H9 (cell line): Measurements from ENCODE around the gene CYB5A. TPM values are rescaled to one million over a fixed set of nuclear protein-coding genes. Genes with fewer than 3 reads are reported as not detected.
A peak's percentile ranks its signal among the peaks of the same experiment; 100 is the strongest.

Experiments
- DNase-seq: peaks from one replicate; pipeline ENCODE4 v3.0.0-alpha.2; 2017
- H2AFZ ChIP-seq: one replicate; pipeline ENCODE4 v1.6.1; 2013; ENCODE audit warnings: mild to moderate bottlenecking, low read length, control low read depth, moderate library complexity
- H2AK5ac ChIP-seq: 2 replicates; pipeline ENCODE4 v1.6.1; 2013; ENCODE audit warnings: low read length, control low read depth, mixed read lengths; ENCODE audit not compliant: insufficient read length
- H2BK120ac ChIP-seq: one replicate; pipeline ENCODE4 v1.6.1; 2013; ENCODE audit warnings: low read depth, mild to moderate bottlenecking, low read length, control low read depth, inconsistent platforms; ENCODE audit not compliant: poor library complexity, severe bottlenecking
- H2BK12ac ChIP-seq: 2 replicates; pipeline ENCODE4 v1.6.1; 2013; ENCODE audit warnings: low read length, control low read depth, mixed read lengths, low read depth; ENCODE audit not compliant: insufficient read length
- H2BK15ac ChIP-seq: 2 replicates; pipeline ENCODE4 v1.6.1; 2013; ENCODE audit warnings: low read depth, low read length, control low read depth
- H2BK20ac ChIP-seq: one replicate; pipeline ENCODE4 v1.6.1; 2013; ENCODE audit warnings: low read depth, mild to moderate bottlenecking, low read length, control low read depth, inconsistent platforms; ENCODE audit not compliant: poor library complexity, severe bottlenecking
- H2BK5ac ChIP-seq: 2 replicates; pipeline ENCODE4 v1.6.1; 2013; ENCODE audit warnings: low read length, control low read depth, mixed read lengths; ENCODE audit not compliant: insufficient read length
- H3K14ac ChIP-seq: 2 replicates; pipeline ENCODE4 v1.6.1; 2013; ENCODE audit warnings: low read length, control low read depth; ENCODE audit not compliant: insufficient read depth
- H3K18ac ChIP-seq: 2 replicates; pipeline ENCODE4 v1.6.1; 2013; ENCODE audit warnings: low read depth, mild to moderate bottlenecking, mixed read lengths, low read length, control low read depth; ENCODE audit not compliant: insufficient read length
- H3K23ac ChIP-seq: 2 replicates; pipeline ENCODE4 v1.6.1; 2013; ENCODE audit warnings: low read length, control low read depth, mixed read lengths, low read depth; ENCODE audit not compliant: insufficient read length
- H3K23me2 ChIP-seq: 2 replicates; pipeline ENCODE4 v1.6.1; 2013; ENCODE audit warnings: low read depth, mild to moderate bottlenecking, mixed read lengths, low read length, control low read depth; ENCODE audit not compliant: insufficient read length, poor library complexity, severe bottlenecking
- H3K27ac ChIP-seq: 2 replicates; pipeline ENCODE4 v1.5.1; 2013; ENCODE audit warnings: low read length, control low read depth, mixed read lengths, low read depth; ENCODE audit not compliant: insufficient read length
- H3K27me3 ChIP-seq: 2 replicates; pipeline ENCODE4 v1.6.1; 2013; ENCODE audit warnings: low read length, control low read depth, inconsistent platforms; ENCODE audit not compliant: insufficient read depth
- H3K4ac ChIP-seq: 2 replicates; pipeline ENCODE4 v1.6.1; 2013; ENCODE audit warnings: low read depth, mild to moderate bottlenecking, control low read depth, inconsistent platforms, low read length, moderate library complexity
- H3K4me1 ChIP-seq: 2 replicates; pipeline ENCODE4 v1.6.1; 2013; ENCODE audit warnings: low read length, control low read depth, inconsistent platforms; ENCODE audit not compliant: insufficient read depth
- H3K4me2 ChIP-seq: 2 replicates; pipeline ENCODE4 v1.6.1; 2013; ENCODE audit warnings: low read length, control low read depth, mixed read lengths; ENCODE audit not compliant: insufficient read length, insufficient read depth
- H3K56ac ChIP-seq: 2 replicates; pipeline ENCODE4 v1.6.1; 2013; ENCODE audit warnings: low read depth, mild to moderate bottlenecking, mixed read lengths, low read length, control low read depth; ENCODE audit not compliant: insufficient read length
- H3K79me1 ChIP-seq: 2 replicates; pipeline ENCODE4 v1.6.1; 2013; ENCODE audit warnings: low read depth, mild to moderate bottlenecking, moderate library complexity, low read length, control low read depth, inconsistent platforms; ENCODE audit not compliant: insufficient read depth, poor library complexity, severe bottlenecking
- H3K79me2 ChIP-seq: 2 replicates; pipeline ENCODE4 v1.6.1; 2013; ENCODE audit warnings: low read length, control low read depth, inconsistent platforms; ENCODE audit not compliant: insufficient read depth
- H3K9ac ChIP-seq: 2 replicates; pipeline ENCODE4 v1.6.1; 2013; ENCODE audit warnings: low read length, control low read depth, mixed read lengths; ENCODE audit not compliant: insufficient read length; ENCODE audit errors: extremely low read depth
- H3K9me3 ChIP-seq: one replicate; pipeline ENCODE4 v1.6.1; 2013; ENCODE audit warnings: low read depth, low read length, inconsistent platforms; ENCODE audit not compliant: control insufficient read depth
- H3T11ph ChIP-seq: one replicate; pipeline ENCODE4 v1.6.1; 2013; ENCODE audit warnings: mild to moderate bottlenecking, low read length, control low read depth, inconsistent platforms
- H4K20me1 ChIP-seq: one replicate; pipeline ENCODE4 v1.6.1; 2013; ENCODE audit not compliant: control insufficient read depth, insufficient read length, insufficient read depth
- H4K5ac ChIP-seq: 2 replicates; pipeline ENCODE4 v1.6.1; 2013; ENCODE audit warnings: low read depth, mild to moderate bottlenecking, mixed read lengths, low read length, control low read depth; ENCODE audit not compliant: insufficient read length
- H4K8ac ChIP-seq: replicated peaks from 2 replicates; pipeline ENCODE4 v1.6.1; 2013; ENCODE audit warnings: low read length, control low read depth, mixed read lengths, low read depth; ENCODE audit not compliant: insufficient read length
- H4K91ac ChIP-seq: 2 replicates; pipeline ENCODE4 v1.6.1; 2013; ENCODE audit warnings: low read depth, mild to moderate bottlenecking, moderate library complexity, mixed read lengths, low read length, control low read depth; ENCODE audit not compliant: insufficient read length
- H3K27ac Mint-ChIP-seq, 3 experiments: 2 replicates in 2 of 3; 3 replicates in 1 of 3; pipeline ENCODE4 v1.8.0; 2020 to 2021; ENCODE audit warnings: mixed read lengths in 3 of 3, mild to moderate bottlenecking in 1 of 3, moderate library complexity in 1 of 3
- H3K27me3 Mint-ChIP-seq: 2 replicates; pipeline ENCODE4 v1.8.0; 2021; ENCODE audit warnings: low read depth, mild to moderate bottlenecking, moderate library complexity, mixed read lengths
- H3K36me3 Mint-ChIP-seq, 3 experiments: 2 replicates in 2 of 3; 3 replicates in 1 of 3; pipeline ENCODE4 v1.8.0; 2020 to 2021; ENCODE audit warnings: low read depth in 3 of 3, mixed read lengths in 3 of 3; ENCODE audit not compliant: insufficient read depth in 1 of 3
- H3K4me1 Mint-ChIP-seq, 2 experiments: 2 replicates each; pipeline ENCODE4 v1.8.0; 2020; ENCODE audit warnings: mixed read lengths in 2 of 2
- H3K4me3 Mint-ChIP-seq, 2 experiments: 2 replicates in 1 of 2; 3 replicates in 1 of 2; pipeline ENCODE4 v1.8.0; 2020 to 2021; ENCODE audit warnings: mild to moderate bottlenecking in 2 of 2, mixed read lengths in 2 of 2, moderate library complexity in 1 of 2
- H3K9me3 Mint-ChIP-seq, 2 experiments: 2 replicates in 1 of 2; 3 replicates in 1 of 2; pipeline ENCODE4 v1.8.0; 2020; ENCODE audit warnings: mild to moderate bottlenecking in 2 of 2, mixed read lengths in 2 of 2, moderate library complexity in 1 of 2
- CTCF ChIP-seq: fragments of 200-600 bp; sonication (generic); conservative IDR thresholded peaks from 3 replicates; pipeline ENCODE4 v1.8.0; 2021; ENCODE audit warnings: antibody characterized with exemption, mild to moderate bottlenecking
- WGBS: extraction: QIAGEN DNeasy Blood & Tissue Kit; methylation state at CpG from one replicate; pipeline ENCODE4 v1.1.7; 2013; ENCODE audit warnings: missing lambda C conversion rate, low lambda C conversion rate, mixed read lengths; ENCODE audit not compliant: insufficient read length; ENCODE audit errors: extremely low coverage; 5-methylcytosine and 5-hydroxymethylcytosine counted together
- total RNA-seq: library from RNA; stranded (reverse); gene quantifications from 2 replicates; pipeline ENCODE4 v1.2.1, GENCODE V29; 2021

CYB5A gene
- total RNA-seq, 1 experiment from 2014 or later, result 93.2 TPM

DNA sequence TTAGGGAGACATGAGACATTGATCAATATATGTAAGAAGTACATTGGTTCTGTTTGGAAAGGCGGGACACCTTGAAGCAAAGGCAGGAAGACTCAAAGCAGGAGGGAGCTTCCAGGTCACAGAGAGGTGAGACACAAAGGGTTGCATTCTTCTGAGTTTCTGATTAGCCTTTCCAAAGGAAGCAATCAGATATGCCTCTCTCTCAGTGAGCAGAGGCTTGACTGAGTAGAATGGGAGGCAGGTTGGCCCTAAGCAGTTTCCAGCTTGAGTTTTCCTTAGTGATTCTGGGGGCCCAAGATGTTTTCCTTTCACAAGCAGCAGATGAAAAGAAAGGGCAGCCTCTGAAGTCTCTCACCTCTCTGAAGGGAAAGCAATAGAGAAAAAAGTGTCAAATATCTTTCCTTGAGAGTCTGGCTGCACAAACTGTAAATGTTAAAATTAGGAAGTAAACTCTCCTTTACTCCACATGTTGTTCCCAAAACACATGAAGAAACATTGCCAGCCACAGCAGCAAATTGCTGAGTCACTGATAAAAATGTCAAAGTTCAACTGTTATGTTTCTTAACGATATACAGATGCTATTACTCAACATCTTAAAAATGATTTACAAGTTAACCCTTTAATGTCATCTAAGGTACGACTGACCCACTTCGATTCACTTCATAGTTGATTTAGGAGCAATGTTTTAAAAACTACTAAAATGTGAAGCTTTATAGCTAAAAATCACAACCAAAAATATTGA, 40.3 kb downstream of the CYB5A start:
- H3K27ac ChIP-seq, result no peak overlapping the region
- peaks cover 9 to 40% (median 27%) of the 10 kb centered on the region in 3 experiments for H3K36me3 Mint-ChIP-seq
- DNase-seq, result no peak
- no peak overlapping the region for H2BK12ac ChIP-seq
- H4K20me1 ChIP-seq, result no peaks in the 10 kb centered on the region
- no peak overlapping the region for H4K8ac ChIP-seq
- no peak overlapping the region for H3K4ac ChIP-seq
- no peak overlapping the region for H3K56ac ChIP-seq
- no peak overlapping the region for H3K18ac ChIP-seq
- no peaks in the 10 kb centered on the region for H3K27me3 ChIP-seq
- H2AK5ac ChIP-seq, result no peak overlapping the region
- no peak overlapping the region for H3T11ph ChIP-seq
- WGBS, result no CpG with 5 or more reads among the region's 4 CpGs
- H2AFZ ChIP-seq, result no peak overlapping the region
- no peaks in the 10 kb centered on the region for H3K79me1 ChIP-seq
- 0 out of 2 replicates have a peak, but pooled peaks cover 1% of the 10 kb centered on the region for H3K4me1 ChIP-seq
- no peak overlapping the region for H3K9ac ChIP-seq
- no peak overlapping the region for H2BK15ac ChIP-seq
- H3K9me3 ChIP-seq, result no peaks in the 10 kb centered on the region
- no peak overlapping the region for H4K91ac ChIP-seq
- H4K5ac ChIP-seq, result no peak overlapping the region
- no peaks in the 10 kb centered on the region for H3K27me3 Mint-ChIP-seq
- no peak overlapping the region for H2BK5ac ChIP-seq
- H2BK20ac ChIP-seq, result no peak overlapping the region
- no peaks in the 10 kb centered on the region for H3K23me2 ChIP-seq
- peaks cover 22% of the 10 kb centered on the region in 2 experiments for H3K4me1 Mint-ChIP-seq
- no peak overlapping the region for H3K23ac ChIP-seq
- no peak overlapping the region for H3K4me2 ChIP-seq
- H3K4me3 Mint-ChIP-seq, result no peak overlapping the region
- peak overlapping the region; percentile 21 to 55 (median 41); a peak in 4 of 7 replicates for H3K27ac Mint-ChIP-seq
- no peak overlapping the region for H2BK120ac ChIP-seq
- H3K9me3 Mint-ChIP-seq, result no peaks in the 10 kb centered on the region; a peak in 1 of 5 replicates
- no peak for TF ChIP-seq CTCF
- no peak overlapping the region for H3K14ac ChIP-seq
- H3K79me2 ChIP-seq, result no peaks in the 10 kb centered on the region; the same call in 1 of the 2 replicates
